ENCODE measurements around the gene ATP11A. TPM values are rescaled to one million over a fixed set of nuclear protein-coding genes. Genes with fewer than 3 reads are reported as not detected.

ATP11A gene
- total RNA-seq, 1 experiment from 2014 or later, result 80.4 TPM

DNA sequence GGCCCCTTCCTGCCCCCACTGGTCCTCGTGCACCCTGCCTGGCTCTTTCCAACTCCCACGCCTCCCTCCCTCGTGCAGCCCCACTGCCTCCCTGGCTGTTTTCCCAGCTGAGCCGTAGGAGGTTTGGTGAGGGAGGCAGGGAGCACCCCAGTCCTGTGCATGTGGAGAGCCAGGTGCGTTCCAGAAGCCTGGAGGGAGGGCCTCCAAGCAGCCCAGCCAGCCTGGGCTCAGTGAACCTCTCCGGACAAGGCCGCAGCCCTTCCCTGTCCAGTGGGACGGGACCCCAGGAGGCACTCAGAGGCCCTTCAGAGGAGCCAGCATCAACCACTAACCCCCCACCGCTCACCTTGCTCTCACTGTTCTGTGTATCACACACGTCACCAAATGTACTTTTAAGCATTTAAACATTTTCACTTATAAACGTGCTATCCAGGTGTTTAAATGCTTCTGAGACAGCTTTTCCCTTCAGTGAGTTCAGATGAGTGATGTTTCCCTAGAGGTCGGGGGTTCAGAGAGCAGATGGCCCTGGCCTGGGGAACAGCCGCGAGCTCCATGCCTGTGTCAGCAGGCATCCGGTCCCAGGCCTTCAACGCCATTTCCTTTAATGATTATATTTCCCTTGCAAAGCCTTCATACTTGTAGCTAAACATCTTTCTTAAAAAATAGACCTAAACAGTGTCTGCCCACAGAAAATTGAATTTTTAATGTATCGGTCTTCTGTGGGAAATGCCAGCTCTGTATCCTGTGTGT, 122.6 kb downstream of the ATP11A start:
- no peak overlapping the region for H3K4me3 ChIP-seq (replicated peaks in 1 of 2; ENCODE audit: low read depth in 1 of 2, low read length in 2 of 2)
- TF ChIP-seq EZH2phosphoT487 (IDR thresholded peaks at IDR 0.05; ENCODE audit: borderline replicate concordance), result no peak
- TF ChIP-seq SRF (IDR thresholded peaks at IDR 0.05; ENCODE audit: low read depth), result no peak
- TF ChIP-seq FOSL1 (IDR thresholded peaks at IDR 0.05; ENCODE audit: low read depth), result no peak
- no peak for TF ChIP-seq YY1 (IDR thresholded peaks at IDR 0.05; ENCODE audit: extremely low read depth, insufficient replicate concordance, low read depth, low read length)
- no peak for TF ChIP-seq ELF1 (IDR thresholded peaks at IDR 0.05; ENCODE audit: borderline replicate concordance, low read depth)
- no peak for TF ChIP-seq EZH2 (IDR thresholded peaks at IDR 0.05)
- no peak for TF ChIP-seq SP1 (IDR thresholded peaks at IDR 0.05; ENCODE audit: low read depth)
- no peak for TF ChIP-seq JUND (IDR thresholded peaks at IDR 0.05)
- TF ChIP-seq RAD21 (IDR thresholded peaks at IDR 0.05; ENCODE audit: low read depth), result no peak
- TF ChIP-seq, protein P1, sequence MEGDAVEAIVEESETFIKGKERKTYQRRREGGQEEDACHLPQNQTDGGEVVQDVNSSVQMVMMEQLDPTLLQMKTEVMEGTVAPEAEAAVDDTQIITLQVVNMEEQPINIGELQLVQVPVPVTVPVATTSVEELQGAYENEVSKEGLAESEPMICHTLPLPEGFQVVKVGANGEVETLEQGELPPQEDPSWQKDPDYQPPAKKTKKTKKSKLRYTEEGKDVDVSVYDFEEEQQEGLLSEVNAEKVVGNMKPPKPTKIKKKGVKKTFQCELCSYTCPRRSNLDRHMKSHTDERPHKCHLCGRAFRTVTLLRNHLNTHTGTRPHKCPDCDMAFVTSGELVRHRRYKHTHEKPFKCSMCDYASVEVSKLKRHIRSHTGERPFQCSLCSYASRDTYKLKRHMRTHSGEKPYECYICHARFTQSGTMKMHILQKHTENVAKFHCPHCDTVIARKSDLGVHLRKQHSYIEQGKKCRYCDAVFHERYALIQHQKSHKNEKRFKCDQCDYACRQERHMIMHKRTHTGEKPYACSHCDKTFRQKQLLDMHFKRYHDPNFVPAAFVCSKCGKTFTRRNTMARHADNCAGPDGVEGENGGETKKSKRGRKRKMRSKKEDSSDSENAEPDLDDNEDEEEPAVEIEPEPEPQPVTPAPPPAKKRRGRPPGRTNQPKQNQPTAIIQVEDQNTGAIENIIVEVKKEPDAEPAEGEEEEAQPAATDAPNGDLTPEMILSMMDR (IDR thresholded peaks at IDR 0.05 in 2 of 3, conservative IDR thresholded peaks at IDR 0.05 in 1 of 3; ENCODE audit: borderline replicate concordance in 1 of 3, insufficient read depth in 1 of 3, low read depth in 2 of 3, low read length in 2 of 3), result no peak
- TF ChIP-seq, protein P2, sequence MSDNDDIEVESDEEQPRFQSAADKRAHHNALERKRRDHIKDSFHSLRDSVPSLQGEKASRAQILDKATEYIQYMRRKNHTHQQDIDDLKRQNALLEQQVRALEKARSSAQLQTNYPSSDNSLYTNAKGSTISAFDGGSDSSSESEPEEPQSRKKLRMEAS (IDR thresholded peaks at IDR 0.05), result no peak
- TF ChIP-seq, protein P3, sequence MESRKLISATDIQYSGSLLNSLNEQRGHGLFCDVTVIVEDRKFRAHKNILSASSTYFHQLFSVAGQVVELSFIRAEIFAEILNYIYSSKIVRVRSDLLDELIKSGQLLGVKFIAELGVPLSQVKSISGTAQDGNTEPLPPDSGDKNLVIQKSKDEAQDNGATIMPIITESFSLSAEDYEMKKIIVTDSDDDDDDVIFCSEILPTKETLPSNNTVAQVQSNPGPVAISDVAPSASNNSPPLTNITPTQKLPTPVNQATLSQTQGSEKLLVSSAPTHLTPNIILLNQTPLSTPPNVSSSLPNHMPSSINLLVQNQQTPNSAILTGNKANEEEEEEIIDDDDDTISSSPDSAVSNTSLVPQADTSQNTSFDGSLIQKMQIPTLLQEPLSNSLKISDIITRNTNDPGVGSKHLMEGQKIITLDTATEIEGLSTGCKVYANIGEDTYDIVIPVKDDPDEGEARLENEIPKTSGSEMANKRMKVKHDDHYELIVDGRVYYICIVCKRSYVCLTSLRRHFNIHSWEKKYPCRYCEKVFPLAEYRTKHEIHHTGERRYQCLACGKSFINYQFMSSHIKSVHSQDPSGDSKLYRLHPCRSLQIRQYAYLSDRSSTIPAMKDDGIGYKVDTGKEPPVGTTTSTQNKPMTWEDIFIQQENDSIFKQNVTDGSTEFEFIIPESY (IDR thresholded peaks at IDR 0.05; ENCODE audit: extremely low read depth, insufficient replicate concordance, low read length), result no peak
- TF ChIP-seq POLR2AphosphoS5 (IDR thresholded peaks at IDR 0.05; ENCODE audit: low read depth, low read length), result no peak
- no peak for TF ChIP-seq POLR2A (IDR thresholded peaks at IDR 0.05; ENCODE audit: borderline replicate concordance, extremely low read depth, insufficient read depth, insufficient read length)
- TF ChIP-seq, protein P4, sequence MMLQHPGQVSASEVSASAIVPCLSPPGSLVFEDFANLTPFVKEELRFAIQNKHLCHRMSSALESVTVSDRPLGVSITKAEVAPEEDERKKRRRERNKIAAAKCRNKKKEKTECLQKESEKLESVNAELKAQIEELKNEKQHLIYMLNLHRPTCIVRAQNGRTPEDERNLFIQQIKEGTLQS (IDR thresholded peaks at IDR 0.05), result no peak
- TF ChIP-seq EGR1 (IDR thresholded peaks at IDR 0.05; ENCODE audit: low read depth), result no peak
- TF ChIP-seq TCF7L2 (IDR thresholded peaks at IDR 0.05; ENCODE audit: borderline replicate concordance, extremely low read depth, insufficient read depth, insufficient read length), result no peak
- TF ChIP-seq, protein P5, sequence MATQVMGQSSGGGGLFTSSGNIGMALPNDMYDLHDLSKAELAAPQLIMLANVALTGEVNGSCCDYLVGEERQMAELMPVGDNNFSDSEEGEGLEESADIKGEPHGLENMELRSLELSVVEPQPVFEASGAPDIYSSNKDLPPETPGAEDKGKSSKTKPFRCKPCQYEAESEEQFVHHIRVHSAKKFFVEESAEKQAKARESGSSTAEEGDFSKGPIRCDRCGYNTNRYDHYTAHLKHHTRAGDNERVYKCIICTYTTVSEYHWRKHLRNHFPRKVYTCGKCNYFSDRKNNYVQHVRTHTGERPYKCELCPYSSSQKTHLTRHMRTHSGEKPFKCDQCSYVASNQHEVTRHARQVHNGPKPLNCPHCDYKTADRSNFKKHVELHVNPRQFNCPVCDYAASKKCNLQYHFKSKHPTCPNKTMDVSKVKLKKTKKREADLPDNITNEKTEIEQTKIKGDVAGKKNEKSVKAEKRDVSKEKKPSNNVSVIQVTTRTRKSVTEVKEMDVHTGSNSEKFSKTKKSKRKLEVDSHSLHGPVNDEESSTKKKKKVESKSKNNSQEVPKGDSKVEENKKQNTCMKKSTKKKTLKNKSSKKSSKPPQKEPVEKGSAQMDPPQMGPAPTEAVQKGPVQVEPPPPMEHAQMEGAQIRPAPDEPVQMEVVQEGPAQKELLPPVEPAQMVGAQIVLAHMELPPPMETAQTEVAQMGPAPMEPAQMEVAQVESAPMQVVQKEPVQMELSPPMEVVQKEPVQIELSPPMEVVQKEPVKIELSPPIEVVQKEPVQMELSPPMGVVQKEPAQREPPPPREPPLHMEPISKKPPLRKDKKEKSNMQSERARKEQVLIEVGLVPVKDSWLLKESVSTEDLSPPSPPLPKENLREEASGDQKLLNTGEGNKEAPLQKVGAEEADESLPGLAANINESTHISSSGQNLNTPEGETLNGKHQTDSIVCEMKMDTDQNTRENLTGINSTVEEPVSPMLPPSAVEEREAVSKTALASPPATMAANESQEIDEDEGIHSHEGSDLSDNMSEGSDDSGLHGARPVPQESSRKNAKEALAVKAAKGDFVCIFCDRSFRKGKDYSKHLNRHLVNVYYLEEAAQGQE (IDR thresholded peaks at IDR 0.05; ENCODE audit: low read depth), result no peak
- no peak for TF ChIP-seq ZNF274 (IDR thresholded peaks at IDR 0.05; ENCODE audit: low read depth, low read length)
- H3K27me3 ChIP-seq (ENCODE audit: insufficient read depth, low read length), result no peaks in the 10 kb centered on the region
- DNase-seq (ENCODE audit: low read depth, low spot score) (no peak), ATAC-seq (no peak)
- H3K36me3 ChIP-seq (ENCODE audit: control insufficient read depth in 1 of 2, insufficient read depth in 2 of 2, low read length in 2 of 2), result peaks cover 7 to 20% of the 10 kb centered on the region in 2 experiments; a peak in 3 of 4 replicates
- ChIA-PET POLR2A (no interaction called here), CTCF (no interaction called here), RAD21 (ENCODE audit: low non-redundant PET in 1 of 2, low total read pairs in 2 of 2, uncharacterized antibody in 2 of 2, unreplicated experiment in 2 of 2) (no interaction called here)
- H3K9me2 ChIP-seq (ENCODE audit: insufficient read depth), result no peaks in the 10 kb centered on the region
- intact Hi-C loops (cut with micrococcal nuclease), result no loop called here
- BruUV-seq (replicated peaks), result no TSS peak
- H3K4me2 ChIP-seq (ENCODE audit: low read length), result no peak overlapping the region
- H3K4me1 ChIP-seq (ENCODE audit: control insufficient read depth in 1 of 2, insufficient read depth in 2 of 2, low read length in 2 of 2), result no peaks in the 10 kb centered on the region
- no peak overlapping the region for H2AFZ ChIP-seq (ENCODE audit: low read depth, low read length, poor library complexity, severe bottlenecking)
- H3K9me3 ChIP-seq (ENCODE audit: control insufficient read depth in 1 of 2, insufficient read depth in 1 of 2, low read depth in 1 of 2, low read length in 2 of 2), result peaks cover 0 to 4% of the 10 kb centered on the region in 2 experiments; a peak in 2 of 4 replicates
- no peak overlapping the region for H3K27ac ChIP-seq (ENCODE audit: low read depth, low read length)
- H4K20me1 ChIP-seq (ENCODE audit: insufficient read depth), result no peaks in the 10 kb centered on the region
- H3K9ac ChIP-seq (ENCODE audit: low read length), result no peak overlapping the region
- H3K79me2 ChIP-seq (ENCODE audit: insufficient read depth, low read length), result no peaks in the 10 kb centered on the region

Data from HCT116 (cell line).